NCI-H460 (cell line): ENCODE measurements around the gene LGR5. TPM values are rescaled to one million over a fixed set of nuclear protein-coding genes. Genes with fewer than 3 reads are reported as not detected.

ENCODE experiments used
- total RNA-seq: library from RNA; depleted of rRNA; stranded (reverse); fragments of >200 nt; shearing (Covaris generic); gene quantifications from 2 replicates; pipeline ENCODE4 v1.2.3, GENCODE V29; 2014; rRNA removed

The LGR5 gene
- total RNA-seq, 1 experiment from 2014 or later, result not detected

Other genes with a start within 250 kb of the LGR5 start
- 25.9 and 38.4 TPM in 2 replicates for gene ZFC3H1, start 224.1 kb downstream of the LGR5 start, total RNA-seq
- 9.7 and 11.8 TPM in 2 replicates for gene THAP2, start 224.5 kb downstream of the LGR5 start, total RNA-seq
- gene TMEM19, start 246.3 kb downstream of the LGR5 start, total RNA-seq, result 45.1 and 46.9 TPM in 2 replicates